ENCODE results near the gene NCKAP5L.

NCKAP5L gene

DNA sequence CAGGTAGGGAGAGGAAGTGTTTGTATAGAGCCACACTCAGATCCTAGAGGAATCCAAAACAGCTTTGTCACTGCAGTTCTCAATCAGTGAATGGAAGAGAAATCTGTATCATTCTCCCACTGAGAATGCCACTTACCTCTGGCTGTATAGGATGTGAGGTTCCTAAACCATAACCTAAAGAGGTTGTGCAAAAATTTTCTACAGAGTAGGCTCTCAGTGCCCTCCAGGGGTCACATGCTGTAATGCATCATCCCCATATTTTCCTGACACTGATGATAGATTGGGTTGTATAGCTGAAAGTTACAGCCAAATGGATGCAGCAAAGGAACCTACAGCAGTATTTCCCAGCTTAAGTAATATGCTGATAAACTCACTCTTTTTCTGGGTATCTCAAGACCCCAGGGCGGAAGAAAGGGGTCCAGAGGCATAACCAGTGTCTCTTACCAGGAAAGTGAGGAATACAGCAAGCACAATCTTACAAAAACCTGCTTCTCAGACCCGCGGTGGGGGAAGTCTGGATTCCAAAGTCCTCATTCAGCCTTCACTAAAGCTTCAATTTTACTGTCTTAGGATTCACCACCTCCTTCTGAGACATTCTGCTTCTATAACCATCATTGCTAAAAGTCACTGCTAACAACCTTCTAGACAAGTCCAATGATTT, 10.9 kb upstream of the NCKAP5L start:
- no peak overlapping the region for H3K9ac ChIP-seq (ENCODE audit: low read depth, low read length)
- H3K27me3 ChIP-seq (ENCODE audit: control insufficient read depth, insufficient read depth, low read length): no peaks in the 10 kb centered on the region
- H3K36me3 ChIP-seq (ENCODE audit: control insufficient read depth, insufficient read depth, low read length): no peaks in the 10 kb centered on the region
- H3K9me3 ChIP-seq (ENCODE audit: control insufficient read depth, insufficient read depth, low read length): no peaks in the 10 kb centered on the region
- no peak overlapping the region for H3K27ac ChIP-seq (ENCODE audit: low read depth, low read length)
- H3K4me1 ChIP-seq (ENCODE audit: control insufficient read depth, insufficient read depth, low read length): peaks cover 5% of the 10 kb centered on the region; the same call in 1 of the 2 replicates
- H3K4me3 ChIP-seq (ENCODE audit: low read depth, low read length): no peak overlapping the region

DNA sequence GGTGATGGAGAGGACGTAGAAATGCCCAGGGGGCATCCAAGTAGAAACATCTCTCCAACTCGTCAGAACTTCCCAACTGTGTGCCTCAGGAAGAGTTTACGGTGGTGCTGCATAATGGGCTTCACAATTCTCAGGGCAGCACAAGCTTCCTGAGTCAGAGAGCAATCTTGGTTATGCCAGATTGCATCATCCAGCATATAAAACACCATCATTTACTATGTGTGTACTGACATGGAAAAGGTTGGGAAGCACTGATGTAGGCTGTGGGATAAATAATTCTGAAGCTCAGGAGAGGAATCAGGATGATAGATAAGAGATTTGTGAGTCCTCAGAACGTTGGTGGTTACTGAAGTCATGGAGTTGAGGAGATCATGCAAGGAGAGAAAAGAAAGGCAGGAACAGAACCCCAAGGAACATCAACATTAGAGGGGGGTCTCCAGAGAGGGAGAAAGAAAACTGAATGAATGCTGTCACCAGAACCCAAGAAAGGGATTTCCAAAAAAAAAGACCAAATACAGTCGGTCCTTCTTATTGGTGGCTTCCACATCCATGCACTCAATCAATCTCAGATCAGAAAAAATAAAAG, 4.7 kb upstream of the NCKAP5L start:
- Histone ChIP-seq H3K27me3 (ENCODE audit: control insufficient read depth, insufficient read depth, low read length) (no peaks in the 10 kb centered on the region), H3K27ac (ENCODE audit: low read depth, low read length) (no peak overlapping the region), H3K36me3 (ENCODE audit: control insufficient read depth, insufficient read depth, low read length) (no peaks in the 10 kb centered on the region), H3K4me1 (ENCODE audit: control insufficient read depth, insufficient read depth, low read length) (peaks cover 7% of the 10 kb centered on the region), H3K4me3 (ENCODE audit: low read depth, low read length) (no peak overlapping the region), H3K9ac (ENCODE audit: low read depth, low read length) (no peak overlapping the region), H3K9me3 (ENCODE audit: control insufficient read depth, insufficient read depth, low read length) (no peaks in the 10 kb centered on the region)

DNA sequence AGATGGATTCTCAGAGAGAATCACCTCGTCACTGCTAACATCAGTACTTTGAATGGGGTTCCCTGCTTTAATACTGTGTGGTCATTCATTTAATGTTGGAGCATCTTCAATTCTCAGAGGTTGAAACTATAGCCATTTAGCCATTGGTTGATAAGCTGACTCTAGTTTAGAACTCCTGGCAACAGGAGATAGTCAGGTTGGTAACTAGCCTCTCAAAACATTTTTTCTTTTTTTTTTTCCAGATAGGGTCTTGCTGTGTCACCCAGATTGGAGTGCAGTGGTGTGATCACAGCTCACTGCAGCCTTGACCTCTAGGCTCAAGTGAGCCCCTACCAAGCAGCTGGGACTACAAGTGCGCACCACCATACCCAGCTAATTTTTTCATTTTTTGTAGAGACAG, 3.5 kb upstream of the NCKAP5L start:
- Histone ChIP-seq H3K9me3 (ENCODE audit: control insufficient read depth, insufficient read depth, low read length) (no peaks in the 10 kb centered on the region), H3K27ac (ENCODE audit: low read depth, low read length) (no peak overlapping the region), H3K9ac (ENCODE audit: low read depth, low read length) (no peak overlapping the region), H3K27me3 (ENCODE audit: control insufficient read depth, insufficient read depth, low read length) (no peaks in the 10 kb centered on the region), H3K4me3 (ENCODE audit: low read depth, low read length) (no peak overlapping the region), H3K36me3 (ENCODE audit: control insufficient read depth, insufficient read depth, low read length) (no peaks in the 10 kb centered on the region), H3K4me1 (ENCODE audit: control insufficient read depth, insufficient read depth, low read length) (peaks cover 13% of the 10 kb centered on the region)

DNA sequence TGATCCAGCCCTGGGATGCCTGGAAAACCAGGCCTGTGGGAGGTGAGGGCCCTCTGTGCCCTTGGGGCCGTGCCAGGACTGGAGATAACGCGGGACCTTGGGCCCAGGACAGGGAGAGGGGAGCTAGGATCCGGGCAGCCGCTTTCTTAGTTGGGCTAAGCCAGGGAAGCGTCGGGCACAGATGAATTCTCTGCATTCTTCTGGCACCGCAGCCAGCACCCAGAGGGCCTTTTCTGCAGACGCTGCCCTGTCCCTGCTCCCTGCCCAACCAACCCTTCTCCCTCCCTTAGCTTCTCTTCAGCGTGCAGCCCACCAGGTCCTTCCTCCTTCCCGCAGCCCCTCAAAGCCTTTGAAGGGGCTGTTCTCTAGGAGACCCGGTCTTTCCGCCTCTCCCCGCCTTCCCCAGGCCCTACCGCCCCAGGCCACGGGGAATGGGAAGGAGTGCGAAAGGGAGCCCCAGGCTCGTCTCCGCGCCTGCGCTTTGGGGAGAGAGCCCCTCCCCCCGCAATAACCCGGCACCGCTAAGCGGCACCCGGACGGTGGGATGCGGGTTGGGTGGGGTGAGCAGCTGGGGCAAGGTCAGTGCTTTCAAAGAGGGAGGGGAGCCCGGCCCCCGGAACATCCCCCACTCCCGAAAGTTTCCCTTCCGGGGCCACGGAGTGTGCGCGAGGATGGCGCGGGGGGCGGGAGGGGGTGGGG, 663 bp downstream of the NCKAP5L start:
- H3K4me3 ChIP-seq (ENCODE audit: low read depth, low read length): peak overlapping the region; percentile 90
- no peaks in the 10 kb centered on the region for H3K9me3 ChIP-seq (ENCODE audit: control insufficient read depth, insufficient read depth, low read length)
- peaks cover 35% of the 10 kb centered on the region for H3K4me1 ChIP-seq (ENCODE audit: control insufficient read depth, insufficient read depth, low read length)
- H3K27ac ChIP-seq (ENCODE audit: low read depth, low read length): peak overlapping the region; percentile 93
- no peaks in the 10 kb centered on the region; the same call in 1 of the 2 replicates for H3K36me3 ChIP-seq (ENCODE audit: control insufficient read depth, insufficient read depth, low read length)
- H3K27me3 ChIP-seq (ENCODE audit: control insufficient read depth, insufficient read depth, low read length): no peaks in the 10 kb centered on the region
- peak overlapping the region; percentile 56 for H3K9ac ChIP-seq (ENCODE audit: low read depth, low read length)

DNA sequence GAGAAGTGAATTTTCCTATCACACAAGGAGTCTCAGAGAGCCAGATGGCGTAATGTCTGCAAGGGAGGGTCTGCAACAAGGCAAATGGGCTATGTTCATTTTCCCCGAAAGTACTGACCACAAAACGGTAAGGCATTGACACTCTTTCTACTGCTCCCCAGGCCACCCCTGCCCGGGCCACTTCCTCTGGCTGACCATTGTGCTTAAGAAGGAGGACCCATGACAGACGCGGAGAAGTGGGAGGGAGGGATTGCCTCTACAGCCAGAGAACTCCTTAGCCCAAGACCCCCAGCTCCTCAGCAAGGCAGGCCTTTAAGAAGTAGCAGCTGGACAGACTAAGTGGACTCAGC, 1.2 kb downstream of the NCKAP5L start:
- Histone ChIP-seq H3K27ac (ENCODE audit: low read depth, low read length) (peak overlapping the region; percentile 93), H3K27me3 (ENCODE audit: control insufficient read depth, insufficient read depth, low read length) (no peaks in the 10 kb centered on the region), H3K36me3 (ENCODE audit: control insufficient read depth, insufficient read depth, low read length) (no peaks in the 10 kb centered on the region; the same call in 1 of the 2 replicates), H3K4me1 (ENCODE audit: control insufficient read depth, insufficient read depth, low read length) (peaks cover 35% of the 10 kb centered on the region), H3K9ac (ENCODE audit: low read depth, low read length) (peak overlapping the region; percentile 56; the same call in 1 of the 2 replicates), H3K9me3 (ENCODE audit: control insufficient read depth, insufficient read depth, low read length) (no peaks in the 10 kb centered on the region), H3K4me3 (ENCODE audit: low read depth, low read length) (peak overlapping the region; percentile 90)

DNA sequence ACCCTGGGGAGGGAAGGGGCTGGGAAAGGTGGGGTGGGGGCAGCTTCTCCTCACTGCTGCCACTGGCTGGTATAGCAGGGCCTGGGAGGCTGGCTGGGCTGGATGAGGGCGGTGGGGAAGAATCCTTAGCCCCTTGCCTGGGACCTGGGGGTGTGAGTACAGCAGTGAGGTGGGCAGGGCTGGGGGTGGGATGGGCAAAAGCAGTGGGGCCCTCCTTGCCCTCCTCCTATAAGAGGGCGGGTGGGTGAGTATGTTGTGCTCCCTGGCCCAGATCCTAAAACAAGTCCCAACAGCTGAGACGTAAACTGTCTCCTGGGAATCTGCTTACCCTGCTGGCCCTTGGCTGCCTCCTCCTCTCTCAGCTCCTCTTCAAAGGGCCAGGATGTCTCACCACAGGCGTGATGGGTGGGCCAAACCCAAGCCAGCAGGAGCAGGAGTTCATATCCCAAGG, 2.2 kb downstream of the NCKAP5L start:
- H3K27me3 ChIP-seq (ENCODE audit: control insufficient read depth, insufficient read depth, low read length): no peaks in the 10 kb centered on the region
- H3K4me3 ChIP-seq (ENCODE audit: low read depth, low read length): no peak overlapping the region
- no peaks in the 10 kb centered on the region for H3K9me3 ChIP-seq (ENCODE audit: control insufficient read depth, insufficient read depth, low read length)
- peak overlapping the region; percentile 78 for H3K27ac ChIP-seq (ENCODE audit: low read depth, low read length)
- no peaks in the 10 kb centered on the region; the same call in 1 of the 2 replicates for H3K36me3 ChIP-seq (ENCODE audit: control insufficient read depth, insufficient read depth, low read length)
- peaks cover 39% of the 10 kb centered on the region for H3K4me1 ChIP-seq (ENCODE audit: control insufficient read depth, insufficient read depth, low read length)
- H3K9ac ChIP-seq (ENCODE audit: low read depth, low read length): no peak overlapping the region

DNA sequence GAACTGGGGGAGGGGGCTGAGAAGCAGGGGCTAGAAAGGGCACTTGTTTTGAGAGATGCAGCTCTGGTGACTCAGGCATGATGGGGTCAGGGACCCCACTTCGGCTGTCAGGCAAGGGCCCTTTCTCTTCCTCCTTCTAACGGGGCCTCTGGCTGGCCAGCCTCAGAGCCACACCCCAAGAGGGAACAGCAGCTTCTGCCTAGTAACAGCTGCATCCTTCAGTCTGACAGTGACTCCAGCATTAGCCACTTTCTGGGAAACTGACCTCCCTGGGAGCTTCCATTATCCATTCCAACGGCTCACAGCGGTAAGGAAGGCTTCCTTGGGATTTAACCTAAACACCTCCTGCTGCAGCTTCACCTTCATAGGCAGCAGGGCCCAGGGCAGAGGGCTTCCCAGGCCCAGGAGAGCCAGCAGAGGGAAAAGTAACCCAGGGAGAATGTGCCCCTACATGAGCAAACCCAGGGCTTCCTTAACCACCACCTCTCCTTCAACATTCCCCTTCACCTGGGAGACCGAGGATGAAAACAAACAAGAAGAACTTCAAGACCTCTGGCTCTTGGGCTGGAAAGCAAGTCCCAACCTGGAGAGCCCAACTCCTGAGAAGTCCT, 2.7 kb downstream of the NCKAP5L start:
- Histone ChIP-seq H3K4me1 (ENCODE audit: control insufficient read depth, insufficient read depth, low read length) (peaks cover 39% of the 10 kb centered on the region), H3K9me3 (ENCODE audit: control insufficient read depth, insufficient read depth, low read length) (no peaks in the 10 kb centered on the region), H3K4me3 (ENCODE audit: low read depth, low read length) (no peak overlapping the region), H3K36me3 (ENCODE audit: control insufficient read depth, insufficient read depth, low read length) (no peaks in the 10 kb centered on the region; the same call in 1 of the 2 replicates), H3K27me3 (ENCODE audit: control insufficient read depth, insufficient read depth, low read length) (no peaks in the 10 kb centered on the region), H3K9ac (ENCODE audit: low read depth, low read length) (no peak overlapping the region), H3K27ac (ENCODE audit: low read depth, low read length) (peak overlapping the region; percentile 78)

DNA sequence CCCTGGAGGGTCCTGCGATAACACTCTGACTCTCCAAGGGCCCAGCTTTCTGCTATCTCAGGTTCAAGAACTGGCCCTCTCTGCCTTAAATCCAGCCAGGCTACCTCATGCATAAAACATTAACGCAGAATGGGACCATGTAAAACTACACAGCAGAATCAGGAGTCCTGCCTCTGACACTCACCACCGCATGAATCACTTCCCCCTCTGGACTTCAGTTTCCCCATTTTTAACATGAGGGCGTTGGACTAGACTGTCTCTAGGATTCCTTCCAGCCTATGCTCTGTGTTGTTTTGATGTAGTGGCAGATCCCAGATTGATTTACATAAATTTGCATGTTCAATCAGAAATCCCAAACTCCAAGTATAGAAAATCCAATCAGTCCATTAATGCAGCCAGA, 3.3 kb downstream of the NCKAP5L start:
- Histone ChIP-seq H3K9ac (ENCODE audit: low read depth, low read length) (no peak overlapping the region), H3K4me3 (ENCODE audit: low read depth, low read length) (no peak overlapping the region), H3K27me3 (ENCODE audit: control insufficient read depth, insufficient read depth, low read length) (no peaks in the 10 kb centered on the region), H3K9me3 (ENCODE audit: control insufficient read depth, insufficient read depth, low read length) (no peaks in the 10 kb centered on the region), H3K4me1 (ENCODE audit: control insufficient read depth, insufficient read depth, low read length) (peaks cover 39% of the 10 kb centered on the region), H3K36me3 (ENCODE audit: control insufficient read depth, insufficient read depth, low read length) (no peaks in the 10 kb centered on the region; the same call in 1 of the 2 replicates), H3K27ac (ENCODE audit: low read depth, low read length) (no peak overlapping the region)

DNA sequence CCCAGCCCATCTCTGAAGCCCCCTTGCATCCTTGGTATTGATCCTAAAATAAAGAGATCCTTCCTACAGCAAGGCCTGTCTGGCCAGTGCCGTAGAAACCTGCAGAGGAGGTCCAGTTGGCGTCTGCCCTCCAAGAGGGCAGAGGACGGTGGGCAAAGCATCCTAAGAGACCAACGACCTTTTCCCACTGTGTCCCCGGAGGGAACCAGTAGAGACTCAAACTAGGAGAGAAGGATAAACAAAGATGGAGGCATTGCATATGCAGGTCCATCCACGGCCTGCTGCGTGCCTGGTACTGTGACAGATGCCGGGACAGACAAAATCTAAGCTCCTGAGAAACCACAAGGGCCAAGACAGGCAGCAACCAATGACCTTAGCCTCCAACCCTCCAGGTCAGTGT, 3.8 kb downstream of the NCKAP5L start:
- H3K27ac ChIP-seq (ENCODE audit: low read depth, low read length): no peak overlapping the region
- H3K9me3 ChIP-seq (ENCODE audit: control insufficient read depth, insufficient read depth, low read length): no peaks in the 10 kb centered on the region
- H3K9ac ChIP-seq (ENCODE audit: low read depth, low read length): no peak overlapping the region

DNA sequence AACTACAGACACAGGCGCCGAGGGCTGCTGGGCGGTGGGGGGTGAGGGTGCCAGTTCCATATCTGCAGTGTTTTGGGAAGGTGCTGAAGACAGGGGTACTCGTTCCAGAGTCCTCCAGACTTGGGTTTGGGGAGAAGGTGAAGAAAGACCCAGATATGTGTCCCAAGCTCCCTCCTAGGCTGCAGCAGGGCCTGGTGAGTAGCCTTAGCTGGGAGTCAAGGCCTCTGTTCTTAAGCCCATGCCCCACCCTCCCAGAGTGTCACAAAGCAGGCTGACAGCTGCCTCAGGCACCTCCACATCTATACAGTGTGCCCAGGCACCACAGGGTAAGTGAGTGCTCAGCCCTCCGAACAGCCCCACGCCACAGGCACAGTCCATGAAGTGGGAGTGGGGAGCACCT, 4.3 kb downstream of the NCKAP5L start:
- Histone ChIP-seq H3K4me3 (ENCODE audit: low read depth, low read length) (no peak overlapping the region), H3K9me3 (ENCODE audit: control insufficient read depth, insufficient read depth, low read length) (no peaks in the 10 kb centered on the region), H3K27me3 (ENCODE audit: control insufficient read depth, insufficient read depth, low read length) (no peaks in the 10 kb centered on the region), H3K36me3 (ENCODE audit: control insufficient read depth, insufficient read depth, low read length) (no peaks in the 10 kb centered on the region; the same call in 1 of the 2 replicates), H3K4me1 (ENCODE audit: control insufficient read depth, insufficient read depth, low read length) (peaks cover 33% of the 10 kb centered on the region), H3K27ac (ENCODE audit: low read depth, low read length) (no peak overlapping the region), H3K9ac (ENCODE audit: low read depth, low read length) (no peak overlapping the region)

More for the DNA sequence above, 3.8 kb downstream of the NCKAP5L start:
- Histone ChIP-seq H3K4me1 (ENCODE audit: control insufficient read depth, insufficient read depth, low read length) (peaks cover 38% of the 10 kb centered on the region), H3K4me3 (ENCODE audit: low read depth, low read length) (no peak overlapping the region), H3K27me3 (ENCODE audit: control insufficient read depth, insufficient read depth, low read length) (no peaks in the 10 kb centered on the region), H3K36me3 (ENCODE audit: control insufficient read depth, insufficient read depth, low read length) (no peaks in the 10 kb centered on the region; the same call in 1 of the 2 replicates)

Data from HUES48 (cell line).